Endothelial cell (in vitro differentiated cells): Measurements from ENCODE around the gene RPRD1A. TPM values are rescaled to one million over a fixed set of nuclear protein-coding genes. Genes with fewer than 3 reads are reported as not detected.
"Not testable (repeated sequence)": the region's sequence is repeated elsewhere in the genome, so short reads cannot be mapped to it uniquely, and the experiment has no call there.

Experiments used
- DNase-seq: peaks from one replicate; pipeline ENCODE4 v3.0.0; 2021; ENCODE audit warnings: low spot score
- H3K27ac Mint-ChIP-seq: one replicate; pipeline ENCODE4 v1.8.0; 2021; ENCODE audit warnings: mixed read lengths, inconsistent platforms; ENCODE audit not compliant: unreplicated experiment
- H3K27me3 Mint-ChIP-seq: one replicate; pipeline ENCODE4 v1.8.0; 2021; ENCODE audit warnings: mild to moderate bottlenecking, moderate library complexity, mixed read lengths, inconsistent platforms; ENCODE audit not compliant: unreplicated experiment
- H3K36me3 Mint-ChIP-seq: one replicate; pipeline ENCODE4 v1.8.0; 2021; ENCODE audit warnings: mild to moderate bottlenecking, low read depth, mixed read lengths, inconsistent platforms; ENCODE audit not compliant: unreplicated experiment
- H3K4me1 Mint-ChIP-seq: one replicate; pipeline ENCODE4 v1.8.0; 2021; ENCODE audit warnings: mild to moderate bottlenecking, mixed read lengths, inconsistent platforms; ENCODE audit not compliant: unreplicated experiment
- H3K4me3 Mint-ChIP-seq: one replicate; pipeline ENCODE4 v1.8.0; 2021; ENCODE audit warnings: mild to moderate bottlenecking, mixed read lengths, inconsistent platforms; ENCODE audit not compliant: unreplicated experiment
- H3K9me3 Mint-ChIP-seq: one replicate; pipeline ENCODE4 v1.8.0; 2021; ENCODE audit warnings: mixed read lengths, inconsistent platforms; ENCODE audit not compliant: unreplicated experiment
- total RNA-seq: library from RNA; stranded (reverse); fragmentation: NEBNext Ultra II Directional; extraction: Animal tissue kit (Norgen Biotek cat#: 25700); gene quantifications from one replicate; pipeline ENCODE4 v1.2.1, GENCODE V29; 2021; ENCODE audit not compliant: unreplicated experiment
- TF ChIP-seq, protein P1 (sequence below): fragments of 200-600 bp; sonication (generic); IDR thresholded peaks from one replicate; pipeline ENCODE4 v1.5.0; 2021; ENCODE audit warnings: antibody characterized with exemption; ENCODE audit not compliant: unreplicated experiment

Gene RPRD1A
- total RNA-seq, 1 donor from 2014 or later, result 58.4 TPM

DNA sequence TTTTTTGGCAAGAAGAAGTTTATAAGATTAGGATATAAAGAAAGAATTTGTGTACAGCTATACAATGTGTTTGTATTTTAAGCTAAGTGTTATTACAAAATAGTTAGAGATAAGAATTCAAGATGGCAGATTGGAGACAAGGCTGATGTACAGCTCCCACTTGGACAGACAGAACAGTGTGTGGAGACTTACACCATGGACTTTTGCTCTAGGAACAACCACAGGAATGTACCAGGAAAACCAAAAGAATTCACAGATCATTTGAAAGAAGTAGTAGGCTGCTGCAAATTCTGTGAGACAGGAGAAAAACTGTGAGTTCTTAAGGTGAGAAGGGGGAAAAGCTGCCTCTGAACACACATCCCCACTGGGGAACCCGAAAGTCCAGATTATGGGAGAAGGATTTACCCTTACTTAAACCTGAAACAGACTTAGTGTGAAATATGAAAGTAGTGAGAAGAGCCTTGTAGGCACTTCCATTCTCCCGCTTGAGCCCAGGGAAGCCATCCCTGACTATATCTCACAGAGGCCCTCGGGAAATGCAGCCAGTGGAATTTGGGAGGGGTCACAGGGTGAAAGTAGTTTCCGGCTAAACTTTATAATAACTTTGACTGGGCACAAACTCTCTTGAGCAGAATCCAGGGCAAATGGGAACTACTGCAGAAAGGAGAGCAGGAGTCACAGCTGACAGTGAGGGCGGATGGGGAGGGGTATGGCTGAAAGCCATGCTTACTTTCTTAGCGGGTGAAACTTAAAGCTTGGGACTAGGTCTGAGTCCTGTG, 11.6 kb upstream of the RPRD1A start:
- TF ChIP-seq, protein P1, sequence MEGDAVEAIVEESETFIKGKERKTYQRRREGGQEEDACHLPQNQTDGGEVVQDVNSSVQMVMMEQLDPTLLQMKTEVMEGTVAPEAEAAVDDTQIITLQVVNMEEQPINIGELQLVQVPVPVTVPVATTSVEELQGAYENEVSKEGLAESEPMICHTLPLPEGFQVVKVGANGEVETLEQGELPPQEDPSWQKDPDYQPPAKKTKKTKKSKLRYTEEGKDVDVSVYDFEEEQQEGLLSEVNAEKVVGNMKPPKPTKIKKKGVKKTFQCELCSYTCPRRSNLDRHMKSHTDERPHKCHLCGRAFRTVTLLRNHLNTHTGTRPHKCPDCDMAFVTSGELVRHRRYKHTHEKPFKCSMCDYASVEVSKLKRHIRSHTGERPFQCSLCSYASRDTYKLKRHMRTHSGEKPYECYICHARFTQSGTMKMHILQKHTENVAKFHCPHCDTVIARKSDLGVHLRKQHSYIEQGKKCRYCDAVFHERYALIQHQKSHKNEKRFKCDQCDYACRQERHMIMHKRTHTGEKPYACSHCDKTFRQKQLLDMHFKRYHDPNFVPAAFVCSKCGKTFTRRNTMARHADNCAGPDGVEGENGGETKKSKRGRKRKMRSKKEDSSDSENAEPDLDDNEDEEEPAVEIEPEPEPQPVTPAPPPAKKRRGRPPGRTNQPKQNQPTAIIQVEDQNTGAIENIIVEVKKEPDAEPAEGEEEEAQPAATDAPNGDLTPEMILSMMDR, result no peak
- no peak overlapping the region for H3K4me3 Mint-ChIP-seq

DNA sequence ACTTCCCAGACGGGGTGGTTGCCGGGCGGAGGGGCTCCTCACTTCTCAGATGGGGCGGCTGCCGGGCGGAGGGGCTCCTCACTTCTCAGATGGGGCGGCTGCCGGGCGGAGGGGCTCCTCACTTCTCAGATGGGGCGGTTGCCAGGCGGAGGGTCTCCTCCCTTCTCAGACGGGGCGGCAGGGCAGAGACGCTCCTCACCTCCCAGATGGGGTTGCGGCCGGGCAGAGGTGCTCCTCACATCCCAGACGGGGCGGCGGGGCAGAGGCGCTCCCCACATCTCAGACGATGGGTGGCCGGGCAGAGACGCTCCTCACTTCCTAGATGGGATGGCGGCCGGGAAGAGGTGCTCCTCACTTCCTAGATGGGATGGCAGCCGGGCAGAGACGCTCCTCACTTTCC, 10.4 kb upstream of the RPRD1A start:
- H3K4me1 Mint-ChIP-seq, H3K36me3 Mint-ChIP-seq, DNase-seq, H3K27me3 Mint-ChIP-seq, H3K27ac Mint-ChIP-seq, H3K9me3 Mint-ChIP-seq, H3K4me3 Mint-ChIP-seq: not testable (repeated sequence)

More for the DNA sequence above, 11.6 kb upstream of the RPRD1A start:
- Mint-ChIP-seq H3K4me1 (no peaks in the 10 kb centered on the region), H3K27me3 (no peaks in the 10 kb centered on the region), H3K27ac (no peak overlapping the region), H3K9me3 (peaks cover 4% of the 10 kb centered on the region), H3K36me3 (peaks cover 5% of the 10 kb centered on the region)
- DNase-seq, result no peak

DNA sequence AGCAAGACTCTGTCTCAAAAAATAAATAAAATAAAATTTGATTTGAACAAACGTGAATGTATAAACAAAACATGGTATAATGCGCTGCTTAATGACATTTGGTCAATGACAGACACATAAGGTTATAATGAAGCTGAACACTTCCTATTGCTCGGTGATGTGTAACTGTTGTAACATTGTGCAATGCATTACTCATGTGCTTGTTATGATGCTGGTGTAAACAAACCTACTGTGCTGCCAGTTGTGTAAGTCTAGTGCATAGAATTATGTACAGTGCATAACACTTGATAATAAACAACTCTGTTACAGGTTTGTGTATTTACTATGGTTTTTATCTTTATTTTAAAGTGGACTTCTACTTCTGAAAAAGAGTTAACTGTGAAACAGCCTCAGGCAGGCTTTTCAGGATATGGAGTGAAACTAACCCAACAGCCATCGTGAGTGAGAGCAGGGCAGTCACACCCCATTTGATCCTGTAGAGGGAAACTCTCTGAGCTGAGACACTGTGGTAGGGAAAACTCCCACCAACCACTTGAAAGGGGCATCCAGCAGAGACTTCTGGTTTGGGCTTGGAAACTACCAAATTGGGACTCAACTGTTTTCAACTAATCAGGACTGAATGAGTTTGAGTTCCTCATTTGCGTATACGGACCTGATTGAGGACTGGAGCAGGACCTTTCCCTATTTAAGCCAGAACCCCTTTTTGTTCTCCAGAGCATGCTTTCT, 8.7 kb upstream of the RPRD1A start:
- no peaks in the 10 kb centered on the region for H3K9me3 Mint-ChIP-seq
- peaks cover 5% of the 10 kb centered on the region for H3K36me3 Mint-ChIP-seq
- no peak for DNase-seq

DNA sequence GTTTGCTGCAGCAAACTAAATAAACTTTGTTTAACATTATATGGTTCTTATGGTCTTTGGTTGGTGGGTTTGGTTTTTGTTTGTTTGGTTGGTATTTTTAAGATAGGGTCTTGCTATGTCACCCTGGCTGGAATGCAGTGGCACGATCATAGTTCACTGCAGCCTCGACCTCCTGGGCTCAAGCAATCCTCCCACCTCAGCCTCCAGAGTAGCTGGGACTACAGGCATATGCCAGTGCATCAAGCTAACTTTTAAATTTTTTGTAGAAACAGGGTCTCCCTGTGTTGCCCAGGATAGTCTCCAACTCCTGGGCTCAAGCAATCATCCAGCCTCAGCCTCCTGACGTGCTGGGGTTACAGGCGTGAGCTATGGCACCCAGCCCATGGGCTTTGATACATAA, 7.1 kb upstream of the RPRD1A start:
- Mint-ChIP-seq H3K4me3 (no peak overlapping the region), H3K27ac (no peak overlapping the region), H3K36me3 (peaks cover under 1% of the 10 kb centered on the region), H3K27me3 (no peaks in the 10 kb centered on the region), H3K4me1 (no peaks in the 10 kb centered on the region), H3K9me3 (no peaks in the 10 kb centered on the region)
- no peak for DNase-seq
- TF ChIP-seq, protein P1, result no peak

More for the DNA sequence above, 8.7 kb upstream of the RPRD1A start:
- Mint-ChIP-seq H3K27ac (no peak overlapping the region), H3K27me3 (no peaks in the 10 kb centered on the region), H3K4me3 (no peak overlapping the region), H3K4me1 (no peaks in the 10 kb centered on the region)
- TF ChIP-seq, protein P1, result no peak

DNA sequence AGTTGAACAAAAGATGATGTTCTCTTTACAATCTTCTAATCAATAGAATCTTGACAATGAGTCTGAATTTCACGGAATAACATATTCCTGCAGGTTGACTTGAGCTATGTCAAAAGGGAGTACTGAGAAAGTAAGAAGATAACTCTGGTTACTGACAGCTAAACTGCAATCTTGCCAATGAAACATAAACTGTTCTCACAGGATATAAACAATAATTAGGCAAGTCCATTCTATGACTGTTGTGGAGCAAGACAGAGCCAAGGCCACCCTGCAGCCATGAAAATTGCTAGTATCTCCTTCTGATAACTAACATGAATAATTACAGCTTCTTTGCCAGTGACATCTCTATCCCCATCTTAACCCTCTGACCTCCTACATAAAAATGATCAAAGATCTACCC, 6.3 kb upstream of the RPRD1A start:
- no peak for DNase-seq
- H3K36me3 Mint-ChIP-seq, result no peaks in the 10 kb centered on the region
- H3K4me3 Mint-ChIP-seq, result no peak overlapping the region
- TF ChIP-seq, protein P1, result no peak
- H3K27ac Mint-ChIP-seq, result no peak overlapping the region
- H3K9me3 Mint-ChIP-seq, result no peaks in the 10 kb centered on the region
- H3K27me3 Mint-ChIP-seq, result no peaks in the 10 kb centered on the region
- no peaks in the 10 kb centered on the region for H3K4me1 Mint-ChIP-seq

DNA sequence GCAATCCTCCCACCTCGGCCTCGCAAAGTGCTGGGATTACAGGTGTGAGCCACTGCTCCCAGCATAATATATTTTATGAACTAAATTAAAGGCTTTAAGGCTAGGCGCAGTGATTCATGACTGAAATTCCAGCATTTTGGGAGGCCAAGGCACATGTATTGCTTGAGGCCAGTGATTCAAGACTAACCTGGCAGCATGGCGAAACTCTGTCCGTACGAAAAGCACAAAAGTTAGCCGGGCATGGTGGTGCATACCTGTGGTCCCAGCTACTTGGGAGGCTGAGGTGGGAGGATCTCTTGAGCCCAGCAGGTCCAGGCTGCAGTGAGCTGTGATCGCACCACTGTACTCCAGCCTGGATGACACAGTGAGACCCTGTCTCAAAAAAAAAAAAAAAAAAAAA, 5.0 kb upstream of the RPRD1A start:
- H3K27me3 Mint-ChIP-seq, result not testable (repeated sequence)

More for the DNA sequence above, 5.0 kb upstream of the RPRD1A start:
- not testable (repeated sequence) for H3K4me3 Mint-ChIP-seq, DNase-seq, H3K9me3 Mint-ChIP-seq, H3K27ac Mint-ChIP-seq, H3K4me1 Mint-ChIP-seq, H3K36me3 Mint-ChIP-seq
